22Rv1 (cell line): ENCODE results near the gene ZNF76.
A peak's percentile ranks its signal among the peaks of the same experiment; 100 is the strongest.

Experiments
- CTCF ChIP-seq: fragments of 450-650 bp; IDR thresholded peaks from 2 replicates; pipeline ENCODE4 v1.5.1; 2017; ENCODE audit warnings: mild to moderate bottlenecking
- ZFX ChIP-seq: fragments of 450-650 bp; IDR thresholded peaks from 2 replicates; pipeline ENCODE4 v1.6.1; 2017; ENCODE audit warnings: antibody characterized with exemption, borderline replicate concordance

GRCh38 chr6:35240838-35241801, 18.4 kb upstream of the ZNF76 start:
- TF ChIP-seq CTCF (peak; percentile 98), ZFX (no peak)
